Measurements from ENCODE around the gene CFP.
A peak's percentile ranks its signal among the peaks of the same experiment; 100 is the strongest.
"Not testable (repeated sequence)": the region's sequence is repeated elsewhere in the genome, so short reads cannot be mapped to it uniquely, and the experiment has no call there.

CFP gene

GRCh38 chrX:47629419-47630200 lies at the start of gene CFP:
TSS of gene CFP (minus strand) at chrX:47629930. CDS start at chrX:47629844, 86 bp downstream.
- H3K4me3 ChIP-seq (ENCODE audit: low read depth, low read length), result no peak within 1 kb of the TSS
- TF ChIP-seq CTCF (IDR thresholded peaks at IDR 0.05; ENCODE audit: low read depth, low read length), result no peak

- H3K4me3 ChIP-seq (ENCODE audit: low read depth, low read length), result not testable (repeated sequence)
Measured at GRCh38 chrX:47675959-47676859, 46.5 kb upstream of the CFP start.

GRCh38 chrX:47674776-47675175 lies 45.0 kb upstream of the CFP start:
- no peak for TF ChIP-seq CTCF (IDR thresholded peaks at IDR 0.05; ENCODE audit: low read depth, low read length)
- no peak overlapping the region for H3K4me3 ChIP-seq (ENCODE audit: low read depth, low read length)

- H3K4me3 ChIP-seq (ENCODE audit: low read depth, low read length), result not testable (repeated sequence)
Measured at GRCh38 chrX:47665797-47666196, 36.1 kb upstream of the CFP start.

GRCh38 chrX:47664737-47665136 lies 35.0 kb upstream of the CFP start:
- TF ChIP-seq CTCF (IDR thresholded peaks at IDR 0.05; ENCODE audit: low read depth, low read length), result no peak
- H3K4me3 ChIP-seq (ENCODE audit: low read depth, low read length), result no peak overlapping the region

GRCh38 chrX:47662144-47662657 lies 32.5 kb upstream of the CFP start:
- no peak overlapping the region for H3K4me3 ChIP-seq (ENCODE audit: low read depth, low read length)
- TF ChIP-seq CTCF (IDR thresholded peaks at IDR 0.05; ENCODE audit: low read depth, low read length), result no peak

- no peak overlapping the region for H3K4me3 ChIP-seq (ENCODE audit: low read depth, low read length)
- TF ChIP-seq CTCF (IDR thresholded peaks at IDR 0.05; ENCODE audit: low read depth, low read length), result no peak
Measured at GRCh38 chrX:47661539-47661938, 31.8 kb upstream of the CFP start.

GRCh38 chrX:47659421-47659726 lies 29.6 kb upstream of the CFP start:
- no peak for TF ChIP-seq CTCF (IDR thresholded peaks at IDR 0.05; ENCODE audit: low read depth, low read length)

More at GRCh38 chrX:47659421-47659726, 29.6 kb upstream of the CFP start:
- peak overlapping the region; percentile 66 for H3K4me3 ChIP-seq (ENCODE audit: low read depth, low read length)
